Tibial nerve (tissue), 4 donors: ENCODE data around the gene SUMO4. TPM values are rescaled to one million over a fixed set of nuclear protein-coding genes. Genes with fewer than 3 reads are reported as not detected.

Experiments
- DNase-seq, 2 donors: peaks; one replicate each; pipeline ENCODE4 v3.0.0-alpha.2; 2019; ENCODE audit warnings: low spot score in 2 of 2
- H3K27ac ChIP-seq, 4 donors: fragments of 200-600 bp; sonication (generic) in 3 of 4; one replicate each; pipeline ENCODE4 v1.5.1; 2017 to 2019; ENCODE audit warnings: mild to moderate bottlenecking in 1 of 4
- H3K27me3 ChIP-seq, 2 donors: fragments of 200-600 bp; sonication (generic) in 1 of 2; one replicate each; pipeline versions ENCODE4 v1.5.1 to v1.6.0; 2017 to 2019
- H3K36me3 ChIP-seq, 3 donors: fragments of 200-600 bp; sonication (generic); one replicate each; pipeline ENCODE4 v1.5.1; 2018 to 2019
- H3K4me1 ChIP-seq, 4 donors: fragments of 200-600 bp; sonication (generic) in 3 of 4; one replicate each; pipeline ENCODE4 v1.5.1; 2017 to 2019
- H3K4me3 ChIP-seq, 4 donors: fragments of 200-600 bp; sonication (generic) in 3 of 4; one replicate each; pipeline ENCODE4 v1.5.1; 2017 to 2019; ENCODE audit warnings: mild to moderate bottlenecking in 1 of 4, moderate library complexity in 1 of 4
- H3K9me3 ChIP-seq, 4 donors: fragments of 200-600 bp; sonication (generic) in 3 of 4; one replicate each; pipeline ENCODE4 v1.5.1; 2017 to 2019
- EP300 ChIP-seq, 2 donors: sonication (generic); formaldehyde crosslinking; IDR thresholded peaks; one replicate each; pipeline ENCODE4 v1.6.1; 2017; ENCODE audit warnings: antibody characterized with exemption in 2 of 2, mild to moderate bottlenecking in 1 of 2
- POLR2A ChIP-seq, 2 donors: fragments of 450-650 bp; IDR thresholded peaks; one replicate each; pipeline ENCODE4 v1.6.1; 2017; ENCODE audit warnings: antibody characterized with exemption in 2 of 2, mild to moderate bottlenecking in 2 of 2, moderate library complexity in 2 of 2
- WGBS, 2 donors: methylation state at CpG; one replicate each; pipeline ENCODE4 v1.1.5; 2018; 5-methylcytosine and 5-hydroxymethylcytosine counted together
- total RNA-seq, 4 donors: library from RNA; depleted of rRNA; stranded (reverse); fragments of >200 nt; gene quantifications; one replicate each; pipeline ENCODE4 v1.1.0, GENCODE V29; 2016
- TF ChIP-seq, protein P1 (sequence below), 5 experiments: fragments of 200-600 bp in 3 of 5; fragments of 450-650 bp in 2 of 5; sonication (generic) in 3 of 5; IDR thresholded peaks; one replicate each; pipeline ENCODE4 v1.5.1; 2016 to 2019; ENCODE audit warnings: antibody characterized with exemption in 5 of 5, mild to moderate bottlenecking in 3 of 5, moderate library complexity in 2 of 5

Gene SUMO4
- total RNA-seq, 4 donors from 2014 or later = 4.9 to 6.9 (median 6.7) TPM

DNA sequence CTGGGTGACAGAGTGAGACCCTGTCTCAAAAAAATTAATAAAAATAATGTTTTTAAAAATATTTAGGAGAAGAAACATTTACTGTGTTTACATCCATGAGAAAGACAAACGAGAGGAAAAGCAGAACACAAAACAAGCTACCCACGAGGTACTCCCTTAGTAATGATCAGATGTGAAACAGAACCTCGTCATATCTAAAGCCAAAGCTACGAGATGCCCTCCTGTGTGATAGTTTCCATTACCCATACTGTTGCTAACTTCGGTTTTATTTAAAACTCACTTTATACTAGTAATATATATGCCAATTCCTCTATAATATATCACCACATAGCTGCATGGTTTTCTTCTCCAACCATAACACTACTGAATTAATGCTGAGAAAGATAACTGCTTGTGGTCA lies 21.1 kb downstream of the SUMO4 start:
- TF ChIP-seq EP300 (IDR thresholded peaks at IDR 0.05) (no peak), POLR2A (IDR thresholded peaks at IDR 0.05) (no peak)
- TF ChIP-seq, protein P1, sequence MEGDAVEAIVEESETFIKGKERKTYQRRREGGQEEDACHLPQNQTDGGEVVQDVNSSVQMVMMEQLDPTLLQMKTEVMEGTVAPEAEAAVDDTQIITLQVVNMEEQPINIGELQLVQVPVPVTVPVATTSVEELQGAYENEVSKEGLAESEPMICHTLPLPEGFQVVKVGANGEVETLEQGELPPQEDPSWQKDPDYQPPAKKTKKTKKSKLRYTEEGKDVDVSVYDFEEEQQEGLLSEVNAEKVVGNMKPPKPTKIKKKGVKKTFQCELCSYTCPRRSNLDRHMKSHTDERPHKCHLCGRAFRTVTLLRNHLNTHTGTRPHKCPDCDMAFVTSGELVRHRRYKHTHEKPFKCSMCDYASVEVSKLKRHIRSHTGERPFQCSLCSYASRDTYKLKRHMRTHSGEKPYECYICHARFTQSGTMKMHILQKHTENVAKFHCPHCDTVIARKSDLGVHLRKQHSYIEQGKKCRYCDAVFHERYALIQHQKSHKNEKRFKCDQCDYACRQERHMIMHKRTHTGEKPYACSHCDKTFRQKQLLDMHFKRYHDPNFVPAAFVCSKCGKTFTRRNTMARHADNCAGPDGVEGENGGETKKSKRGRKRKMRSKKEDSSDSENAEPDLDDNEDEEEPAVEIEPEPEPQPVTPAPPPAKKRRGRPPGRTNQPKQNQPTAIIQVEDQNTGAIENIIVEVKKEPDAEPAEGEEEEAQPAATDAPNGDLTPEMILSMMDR (IDR thresholded peaks at IDR 0.05) = no peak
- Histone ChIP-seq H3K36me3 (no peaks in the 10 kb centered on the region), H3K4me3 (no peak overlapping the region), H3K27ac (no peak overlapping the region), H3K9me3 (no peaks in the 10 kb centered on the region), H3K27me3 (no peaks in the 10 kb centered on the region), H3K4me1 (peaks cover 0 to 11% (median 3%) of the 10 kb centered on the region in 4 donors)
- 77 to 81% methylated on average over 5 of the region's 5 CpGs for WGBS, 2 donors
- no peak for DNase-seq

DNA sequence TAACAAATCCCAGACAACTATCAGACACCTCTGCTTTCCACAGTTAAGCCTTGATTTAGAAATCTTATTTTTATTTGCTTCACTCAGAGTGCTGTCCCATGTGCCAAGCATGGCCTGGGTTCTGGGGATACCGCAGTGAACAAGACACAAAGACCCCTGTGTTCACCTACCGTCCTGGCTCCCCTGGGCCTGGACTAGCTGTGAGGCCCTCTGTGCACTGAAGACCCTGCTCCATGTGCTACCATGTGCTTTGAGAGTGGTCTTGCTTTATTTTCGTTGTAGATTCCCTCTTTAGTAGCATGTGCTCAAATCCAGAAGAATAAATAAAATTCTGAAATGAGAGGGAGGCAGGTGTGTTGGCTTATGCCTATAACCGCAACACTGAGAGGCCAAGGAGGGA lies 22.5 kb downstream of the SUMO4 start:
- TF ChIP-seq POLR2A (IDR thresholded peaks at IDR 0.05) (no peak), EP300 (IDR thresholded peaks at IDR 0.05) (no peak)
- TF ChIP-seq, protein P1 (IDR thresholded peaks at IDR 0.05) = no peak
- WGBS, 2 donors = 91 to 95% methylated on average over 4 of the region's 4 CpGs

DNA sequence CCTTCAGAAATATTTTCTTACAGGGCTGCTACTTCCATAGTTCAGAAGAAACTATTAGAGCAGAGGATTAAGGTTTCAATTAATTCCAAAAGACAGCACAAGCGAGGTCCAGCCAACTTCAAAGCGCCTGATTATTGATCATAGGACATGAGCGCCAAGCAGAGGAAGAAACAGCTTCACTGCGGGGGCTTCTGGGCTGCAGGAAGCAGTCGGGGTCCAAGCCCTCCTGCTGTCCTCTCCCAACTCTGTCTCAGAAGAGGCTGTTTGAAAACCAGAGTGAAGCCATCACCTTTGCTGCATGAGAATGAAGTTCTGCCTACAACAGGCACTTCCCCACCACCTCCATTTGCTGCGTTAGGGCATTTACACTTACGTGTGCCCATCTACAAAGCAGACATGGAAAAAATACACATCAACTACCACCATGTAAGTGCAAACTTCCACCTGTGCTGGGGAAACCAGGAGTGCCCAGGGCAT lies 23.9 kb downstream of the SUMO4 start:
- Histone ChIP-seq H3K36me3 (no peaks in the 10 kb centered on the region), H3K4me3 (no peak overlapping the region), H3K27ac (peak overlapping the region in 2 of 4 donors; percentile 68 to 70), H3K4me1 (peaks cover 0 to 11% (median 3%) of the 10 kb centered on the region in 4 donors), H3K27me3 (no peaks in the 10 kb centered on the region), H3K9me3 (no peaks in the 10 kb centered on the region)
- no peak for TF ChIP-seq EP300 (IDR thresholded peaks at IDR 0.05)
- TF ChIP-seq, protein P1 (IDR thresholded peaks at IDR 0.05) = no peak
- no peak for TF ChIP-seq POLR2A (IDR thresholded peaks at IDR 0.05)
- 43 to 49% methylated on average over 7 of the region's 7 CpGs for WGBS, 2 donors
- no peak for DNase-seq

More for the DNA sequence above, 22.5 kb downstream of the SUMO4 start:
- Histone ChIP-seq H3K4me1 (peaks cover 0 to 11% (median 3%) of the 10 kb centered on the region in 4 donors), H3K9me3 (no peaks in the 10 kb centered on the region), H3K4me3 (no peak overlapping the region), H3K27me3 (no peaks in the 10 kb centered on the region), H3K27ac (no peak overlapping the region), H3K36me3 (no peaks in the 10 kb centered on the region)
- no peak for DNase-seq

DNA sequence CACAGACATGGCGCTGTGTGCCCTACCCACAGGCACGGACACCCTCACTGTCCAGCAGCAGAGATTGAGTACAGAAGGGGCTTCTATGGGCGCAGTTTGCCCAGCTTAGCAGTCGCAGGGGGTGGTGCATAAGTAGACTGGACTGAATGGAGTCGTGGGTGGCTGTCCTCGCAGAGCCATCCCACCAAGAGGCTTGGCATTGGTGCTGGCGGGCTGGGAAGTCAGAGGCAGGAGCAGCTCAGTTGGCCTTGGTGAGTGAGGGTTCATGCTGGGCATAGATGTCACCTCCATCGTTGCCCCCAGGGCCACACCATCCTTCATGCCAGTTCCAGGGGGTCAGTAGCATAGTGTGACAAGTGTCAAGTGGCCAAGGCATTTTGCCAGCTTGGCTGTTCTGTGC lies 25.2 kb downstream of the SUMO4 start:
- DNase-seq = no peak
- Histone ChIP-seq H3K9me3 (no peaks in the 10 kb centered on the region), H3K4me3 (no peak overlapping the region), H3K4me1 (peaks cover 0 to 11% (median 3%) of the 10 kb centered on the region in 4 donors), H3K27me3 (no peaks in the 10 kb centered on the region), H3K36me3 (no peaks in the 10 kb centered on the region), H3K27ac (no peak overlapping the region)
- 73 to 100% methylated on average over 2 to 6 of the region's 8 CpGs for WGBS, 2 donors
- TF ChIP-seq POLR2A (IDR thresholded peaks at IDR 0.05) (no peak), EP300 (IDR thresholded peaks at IDR 0.05) (no peak)
- TF ChIP-seq, protein P1 (IDR thresholded peaks at IDR 0.05) = no peak

DNA sequence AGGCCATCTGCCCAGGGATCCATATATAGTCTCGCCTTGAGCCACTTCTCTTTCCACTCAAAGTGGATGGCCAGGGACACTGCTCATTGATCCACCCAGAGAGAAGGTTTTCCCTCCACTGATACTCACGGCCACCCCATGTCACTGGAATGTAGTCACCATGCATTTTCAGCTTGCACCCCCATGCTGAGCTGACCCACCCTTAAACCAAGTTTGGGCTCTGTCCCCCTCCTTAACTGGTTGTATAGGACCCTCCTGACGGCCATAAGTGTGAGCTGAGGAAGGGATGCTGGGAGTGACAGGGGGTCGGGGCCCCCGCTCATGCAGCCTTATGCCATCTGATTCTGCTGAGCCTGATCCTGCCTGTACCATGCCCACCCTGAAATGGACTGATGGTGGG lies 25.7 kb downstream of the SUMO4 start:
- H3K27me3 ChIP-seq = no peaks in the 10 kb centered on the region
- H3K27ac ChIP-seq = no peak overlapping the region
- WGBS, 2 donors = 93 to 94% methylated on average over 5 of the region's 5 CpGs
- DNase-seq = no peak
- no peak for TF ChIP-seq EP300 (IDR thresholded peaks at IDR 0.05)
- TF ChIP-seq, protein P1 (IDR thresholded peaks at IDR 0.05) = no peak
- TF ChIP-seq POLR2A (IDR thresholded peaks at IDR 0.05) = no peak
- no peak overlapping the region for H3K4me3 ChIP-seq
- no peaks in the 10 kb centered on the region for H3K36me3 ChIP-seq
- H3K9me3 ChIP-seq = no peaks in the 10 kb centered on the region
- H3K4me1 ChIP-seq = peaks cover 0 to 11% (median 3%) of the 10 kb centered on the region in 4 donors
